ENCODE measurements around the gene STYXL2. TPM values are rescaled to one million over a fixed set of nuclear protein-coding genes. Genes with fewer than 3 reads are reported as not detected.

The STYXL2 gene
- total and polyA plus RNA-seq, 2 donors from 2014 or later: 0.38 TPM; not detected in 1

DNA sequence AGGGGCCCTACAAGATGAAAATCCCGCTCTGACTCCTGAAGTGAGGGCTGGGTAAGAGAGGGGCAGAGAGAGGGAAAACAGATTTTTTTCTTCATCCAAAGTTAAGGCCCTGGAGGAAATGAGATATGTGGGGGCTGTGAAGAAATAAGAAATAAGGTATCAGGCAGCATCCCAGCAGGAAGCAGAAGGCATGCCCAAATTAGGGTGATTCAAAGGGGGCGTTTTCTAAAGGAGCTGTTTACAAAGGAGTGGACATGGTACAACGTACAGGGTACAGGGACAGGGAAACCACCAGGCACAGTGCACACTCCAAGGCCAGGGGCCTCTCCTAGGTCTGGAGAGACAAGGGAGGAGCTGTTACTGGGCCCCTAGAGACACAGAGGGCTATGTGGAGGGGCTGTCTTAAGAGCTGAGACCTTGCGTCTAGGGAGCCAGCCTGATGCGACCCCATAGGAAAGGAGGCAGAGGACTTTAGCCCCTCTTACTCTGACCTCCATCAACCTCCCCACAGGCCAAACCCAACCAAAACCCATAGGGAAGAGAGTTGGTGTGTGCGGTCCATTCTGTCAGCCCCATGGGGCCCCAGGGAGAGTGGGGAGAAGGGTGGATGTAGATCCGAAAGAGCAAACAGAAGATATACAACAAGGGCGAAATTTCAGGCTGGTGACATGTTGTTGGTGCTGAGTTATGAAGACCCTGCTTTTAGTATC, 38.6 kb downstream of the STYXL2 start:
- no peak overlapping the region for H3K9ac ChIP-seq (ENCODE audit: low read length in 3 of 3)
- no peak overlapping the region for H3K27ac ChIP-seq (ENCODE audit: low read depth in 2 of 2, low read length in 2 of 2)
- DNase-seq (no peak), FAIRE-seq (no peak)
- no peaks in the 10 kb centered on the region for H3K4me1 ChIP-seq (ENCODE audit: control insufficient read depth in 2 of 3, insufficient read depth in 2 of 3, low read depth in 1 of 3, low read length in 3 of 3)
- H3K36me3 ChIP-seq (ENCODE audit: control insufficient read depth in 2 of 3, insufficient read depth in 3 of 3, low read length in 3 of 3): no peaks in the 10 kb centered on the region
- TF ChIP-seq, protein P1, sequence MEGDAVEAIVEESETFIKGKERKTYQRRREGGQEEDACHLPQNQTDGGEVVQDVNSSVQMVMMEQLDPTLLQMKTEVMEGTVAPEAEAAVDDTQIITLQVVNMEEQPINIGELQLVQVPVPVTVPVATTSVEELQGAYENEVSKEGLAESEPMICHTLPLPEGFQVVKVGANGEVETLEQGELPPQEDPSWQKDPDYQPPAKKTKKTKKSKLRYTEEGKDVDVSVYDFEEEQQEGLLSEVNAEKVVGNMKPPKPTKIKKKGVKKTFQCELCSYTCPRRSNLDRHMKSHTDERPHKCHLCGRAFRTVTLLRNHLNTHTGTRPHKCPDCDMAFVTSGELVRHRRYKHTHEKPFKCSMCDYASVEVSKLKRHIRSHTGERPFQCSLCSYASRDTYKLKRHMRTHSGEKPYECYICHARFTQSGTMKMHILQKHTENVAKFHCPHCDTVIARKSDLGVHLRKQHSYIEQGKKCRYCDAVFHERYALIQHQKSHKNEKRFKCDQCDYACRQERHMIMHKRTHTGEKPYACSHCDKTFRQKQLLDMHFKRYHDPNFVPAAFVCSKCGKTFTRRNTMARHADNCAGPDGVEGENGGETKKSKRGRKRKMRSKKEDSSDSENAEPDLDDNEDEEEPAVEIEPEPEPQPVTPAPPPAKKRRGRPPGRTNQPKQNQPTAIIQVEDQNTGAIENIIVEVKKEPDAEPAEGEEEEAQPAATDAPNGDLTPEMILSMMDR (IDR thresholded peaks at IDR 0.05; ENCODE audit: borderline replicate concordance, extremely low read depth, insufficient read depth): no peak
- no peak overlapping the region for H3K4me3 ChIP-seq (ENCODE audit: low read length in 3 of 3)
- intact Hi-C loops (cut with DNase I): no loop called here
- peaks cover 0 to 3% (median 0%) of the 10 kb centered on the region in 3 donors for H3K9me3 ChIP-seq (ENCODE audit: control insufficient read depth in 2 of 3, insufficient read depth in 1 of 3, low read length in 3 of 3)
- H3K27me3 ChIP-seq (ENCODE audit: control insufficient read depth, insufficient read depth, low read length): no peaks in the 10 kb centered on the region

DNA sequence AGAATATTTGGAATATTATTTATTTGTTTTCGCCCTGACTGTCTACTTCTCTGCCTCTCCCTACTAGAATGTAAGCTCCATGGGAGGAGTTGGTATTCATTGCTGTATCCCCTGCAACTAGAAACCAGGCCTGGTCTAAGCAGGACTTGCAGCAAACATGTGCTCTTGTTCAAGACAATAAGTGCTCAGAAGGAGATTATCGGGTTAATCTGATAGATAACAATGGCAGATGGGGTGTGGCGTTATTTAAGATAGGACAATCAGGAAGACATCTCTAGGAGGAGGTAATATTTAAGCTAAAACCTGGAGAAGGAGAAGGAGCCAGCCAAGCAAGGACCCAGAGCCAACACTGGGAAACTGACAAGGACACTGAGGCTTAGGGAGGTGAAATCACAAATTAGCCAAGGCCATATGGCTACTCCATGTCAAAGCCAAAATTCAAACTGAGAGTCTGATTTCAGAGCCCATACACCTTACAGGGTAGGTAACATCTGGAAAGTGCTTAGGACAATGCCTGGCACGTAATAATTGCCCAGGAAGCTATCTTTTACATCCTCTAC, 41.5 kb downstream of the STYXL2 start:
- intact Hi-C loops (cut with DNase I): no loop called here
- Histone ChIP-seq H3K9me3 (ENCODE audit: control insufficient read depth in 2 of 3, insufficient read depth in 1 of 3, low read length in 3 of 3) (peaks cover 0 to 3% (median 0%) of the 10 kb centered on the region in 3 donors), H3K27ac (ENCODE audit: low read depth in 2 of 2, low read length in 2 of 2) (no peak overlapping the region), H3K4me3 (ENCODE audit: low read length in 3 of 3) (no peak overlapping the region), H3K9ac (ENCODE audit: low read length in 3 of 3) (no peak overlapping the region), H3K27me3 (ENCODE audit: control insufficient read depth, insufficient read depth, low read length) (no peaks in the 10 kb centered on the region), H3K36me3 (ENCODE audit: control insufficient read depth in 2 of 3, insufficient read depth in 3 of 3, low read length in 3 of 3) (no peaks in the 10 kb centered on the region), H3K4me1 (ENCODE audit: control insufficient read depth in 2 of 3, insufficient read depth in 2 of 3, low read depth in 1 of 3, low read length in 3 of 3) (no peaks in the 10 kb centered on the region)
- no peak for DNase-seq
- no peak for FAIRE-seq
- TF ChIP-seq, protein P1 (IDR thresholded peaks at IDR 0.05; ENCODE audit: borderline replicate concordance, extremely low read depth, insufficient read depth): no peak

DNA sequence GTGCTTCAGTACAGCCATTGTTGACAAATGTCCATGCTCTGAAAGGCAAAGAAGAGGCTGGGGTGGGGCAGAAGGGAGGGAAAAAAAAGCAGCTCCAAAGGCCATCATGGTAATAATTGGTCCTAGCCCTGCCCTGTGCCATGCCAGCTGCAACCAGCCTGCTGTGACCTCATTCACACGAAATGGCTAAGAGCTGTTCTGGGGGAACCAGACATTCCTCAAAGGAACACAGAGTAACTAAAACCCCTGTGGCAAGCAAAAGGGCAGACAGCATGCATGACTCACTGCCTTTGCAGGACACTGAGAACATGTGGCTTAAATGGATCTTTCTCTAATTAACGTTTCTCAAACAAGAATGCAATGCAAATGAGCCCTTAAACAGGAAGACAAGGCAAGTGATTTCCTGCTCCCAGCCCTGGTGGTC, 42.3 kb downstream of the STYXL2 start:
- FAIRE-seq (no peak), DNase-seq (peak in 2 of 5 donors; percentile 31 to 78)
- no peak overlapping the region for H3K9ac ChIP-seq (ENCODE audit: low read length in 3 of 3)
- H3K4me3 ChIP-seq (ENCODE audit: low read length in 3 of 3): no peak overlapping the region
- H3K36me3 ChIP-seq (ENCODE audit: control insufficient read depth in 2 of 3, insufficient read depth in 3 of 3, low read length in 3 of 3): no peaks in the 10 kb centered on the region
- intact Hi-C loops (cut with DNase I): no loop called here
- TF ChIP-seq, protein P1 (IDR thresholded peaks at IDR 0.05; ENCODE audit: borderline replicate concordance, extremely low read depth, insufficient read depth): no peak
- H3K4me1 ChIP-seq (ENCODE audit: control insufficient read depth in 2 of 3, insufficient read depth in 2 of 3, low read depth in 1 of 3, low read length in 3 of 3): no peaks in the 10 kb centered on the region
- H3K27ac ChIP-seq (ENCODE audit: low read depth in 2 of 2, low read length in 2 of 2): no peak overlapping the region
- H3K27me3 ChIP-seq (ENCODE audit: control insufficient read depth, insufficient read depth, low read length): no peaks in the 10 kb centered on the region
- H3K9me3 ChIP-seq (ENCODE audit: control insufficient read depth in 2 of 3, insufficient read depth in 1 of 3, low read length in 3 of 3): peaks cover 0 to 3% (median 0%) of the 10 kb centered on the region in 3 donors

All from kidney (tissue), 14 donors.